ENCODE measurements around the gene MRPL55. TPM values are rescaled to one million over a fixed set of nuclear protein-coding genes. Genes with fewer than 3 reads are reported as not detected.
A peak's percentile ranks its signal among the peaks of the same experiment; 100 is the strongest.

The MRPL55 gene
- total and polyA plus RNA-seq, 2 of the 13 experiments (the other 11 are each of a cell fraction or from before 2014, with no cell fraction given) = 58.6 to 92.9 TPM

DNA sequence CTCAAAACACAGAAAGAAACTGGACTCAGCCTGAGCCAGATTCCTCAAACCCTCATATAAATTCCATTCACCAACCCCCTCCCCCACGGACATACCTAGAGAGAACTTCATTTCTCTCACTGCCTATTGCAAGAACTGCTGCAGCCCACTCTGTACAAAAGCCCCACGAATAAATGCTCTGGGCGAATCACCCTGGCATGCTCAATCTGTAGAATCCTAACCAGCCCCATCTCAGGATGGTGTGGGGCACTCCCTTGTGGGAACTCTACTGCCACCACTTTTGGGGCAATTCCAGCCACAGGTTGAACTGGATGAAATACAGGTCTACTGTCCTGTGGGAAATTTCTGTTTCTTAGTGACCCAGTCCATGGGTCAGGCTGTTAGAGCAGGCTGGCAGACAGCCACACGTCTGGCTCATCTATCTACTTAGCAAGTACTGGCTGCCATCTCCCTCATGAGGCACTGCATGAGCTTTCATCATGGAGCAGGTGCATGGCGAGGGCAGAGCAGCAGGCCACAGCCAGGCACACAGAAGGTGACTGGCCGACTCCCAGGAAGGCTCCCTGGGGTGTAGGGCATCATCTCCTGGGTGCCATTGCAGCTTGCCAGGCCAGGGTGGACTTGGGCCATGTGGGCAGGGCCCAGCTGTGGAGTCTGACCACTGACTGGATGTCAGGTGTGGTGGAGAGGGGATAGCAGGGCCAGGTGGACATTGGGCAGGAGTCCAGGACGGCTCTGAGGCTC lies 4.4 kb downstream of the MRPL55 start:
- no peaks in the 10 kb centered on the region for H3K9me3 ChIP-seq (ENCODE audit: low read length)
- H4K20me1 ChIP-seq (ENCODE audit: insufficient read depth, low read length) = peaks cover 11% of the 10 kb centered on the region; the same call in 1 of the 2 replicates
- intact Hi-C loops (cut with micrococcal nuclease; ENCODE audit: unreplicated experiment) (no loop called here), in situ Hi-C loops (cut with HindIII; ENCODE audit: extremely low pct_ligation_motif_present, low pct_unique_long_range_greater_than_20kb) (no loop called here)
- ATAC-seq (no peak), FAIRE-seq (no peak), DNase-seq (ENCODE audit: low spot score) (no peak)
- peaks cover 3 to 11% of the 10 kb centered on the region in 2 experiments; a peak in 2 of 5 replicates for H3K36me3 ChIP-seq (replicated peaks in 1 of 2; ENCODE audit: control insufficient read depth in 1 of 2, insufficient read depth in 2 of 2, low read length in 2 of 2)
- TF ChIP-seq ZNF776 (CRISPR knock-in tag; IDR thresholded peaks at IDR 0.05) = 0 out of 2 replicates have a peak, but pooled peaks have one; percentile 35
- no peak for TF ChIP-seq TOPORS (CRISPR knock-in tag; IDR thresholded peaks at IDR 0.05)
- TF ChIP-seq TAF1 (CRISPR knock-in tag; IDR thresholded peaks at IDR 0.05) = no peak
- TF ChIP-seq ZC3H13 (CRISPR knock-in tag; IDR thresholded peaks at IDR 0.05) = peak; percentile 43; the same call in 1 of the 2 replicates
- no peak for TF ChIP-seq ZFP37 (CRISPR knock-in tag; IDR thresholded peaks at IDR 0.05; ENCODE audit: borderline replicate concordance)
- 0 out of 2 replicates have a peak, but pooled peaks have one; percentile 9 for TF ChIP-seq ZFY (CRISPR knock-in tag; IDR thresholded peaks at IDR 0.05)
- no peak for TF ChIP-seq KDM4B (CRISPR knock-in tag; IDR thresholded peaks at IDR 0.05)
- no peak overlapping the region for H3K4me3 ChIP-seq (replicated peaks in 1 of 3; ENCODE audit: insufficient read depth in 1 of 3, low read depth in 2 of 3, low read length in 3 of 3)
- no TSS peak for BruUV-seq (replicated peaks)
- WGBS (ENCODE audit: low lambda C conversion rate) = 86% methylated on average over 5 of the region's 7 CpGs
- peaks cover 32% of the 10 kb centered on the region for H3K79me2 ChIP-seq (ENCODE audit: insufficient read depth, low read length)
- H3K27ac ChIP-seq (ENCODE audit: extremely low read length, insufficient read depth, low read length) = peak overlapping the region; percentile 80
- H3K4me2 ChIP-seq (ENCODE audit: low read depth, low read length) = no peak overlapping the region
- H3K4me1 ChIP-seq (ENCODE audit: insufficient read depth, low read length) = peaks cover 33% of the 10 kb centered on the region
- no peaks in the 10 kb centered on the region; a peak in 1 of 5 replicates for H3K27me3 ChIP-seq (ENCODE audit: control insufficient read depth in 1 of 2, insufficient read depth in 2 of 2, low read length in 2 of 2)
- POLR2A ChIA-PET = no interaction called here
- no peak overlapping the region for H3K9ac ChIP-seq (ENCODE audit: insufficient read depth, low read depth, low read length)
- H2AFZ ChIP-seq (ENCODE audit: low read length) = no peak overlapping the region
- CTCF ChIA-PET (ENCODE audit: low intra/inter-chr PET ratio, low total read pairs) = no interaction called here

All from HepG2 (cell line).